ENCODE data around the gene MED26. TPM values are rescaled to one million over a fixed set of nuclear protein-coding genes. Genes with fewer than 3 reads are reported as not detected.

MED26 gene
- total and polyA plus RNA-seq, 8 donors: 0.58 to 41.7 (median 4.3) TPM

- peak; percentile 94 to 98 for DNase-seq
- peak within 1 kb of the TSS; percentile 87 to 94 (median 88) for H3K27ac ChIP-seq
- H3K27me3 ChIP-seq: no peaks in the 10 kb centered on the region
- intact Hi-C loops (cut with DNase I; ENCODE audit: low total_unique reads): no loop called here
- TF ChIP-seq POLR2A (IDR thresholded peaks at IDR 0.05) (no peak), POLR2AphosphoS5 (IDR thresholded peaks at IDR 0.05) (peak; percentile 74 to 93 (median 82)), CTCF (IDR thresholded peaks at IDR 0.05) (peak in 2 of 7 experiments; percentile 8 to 15)
- peaks cover 4 to 31% (median 28%) of the 10 kb centered on the region in 4 donors for H3K36me3 ChIP-seq
- WGBS, 5 donors: 0 to 1% (median 0%) methylated on average over 21 to 108 of the region's 108 CpGs
- peak within 1 kb of the TSS; percentile 92 to 98 (median 94) for H3K4me3 ChIP-seq
- H3K9me3 ChIP-seq: no peaks in the 10 kb centered on the region
- H3K4me1 ChIP-seq: peaks cover 11 to 69% (median 52%) of the 10 kb centered on the region in 4 donors
These were observed 85.7 kb downstream of the MED26 start, which contains the start of gene CHERP for GRCh38 chr19:16542045-16542909. Gene CHERP (minus strand): TSS chr19:16542437. CDS start chr19:16542378, 59 bp downstream.

- H3K27ac ChIP-seq: peak overlapping the region in 4 of 5 donors; percentile 87 to 94 (median 90)
- no peaks in the 10 kb centered on the region for H3K27me3 ChIP-seq
- peaks cover 11 to 75% (median 55%) of the 10 kb centered on the region in 4 donors for H3K4me1 ChIP-seq
- DNase-seq: no peak
- peak overlapping the region; percentile 92 to 98 (median 94) for H3K4me3 ChIP-seq
- intact Hi-C loops (cut with DNase I; ENCODE audit: low total_unique reads): no loop called here
- H3K9me3 ChIP-seq: no peaks in the 10 kb centered on the region
- H3K36me3 ChIP-seq: peaks cover 4 to 38% (median 35%) of the 10 kb centered on the region in 4 donors
- TF ChIP-seq CTCF (IDR thresholded peaks at IDR 0.05) (no peak), POLR2AphosphoS5 (IDR thresholded peaks at IDR 0.05) (no peak), POLR2A (IDR thresholded peaks at IDR 0.05) (no peak), EP300 (IDR thresholded peaks at IDR 0.05) (no peak)
- WGBS, 5 donors: 0 to 2% (median 1%) methylated on average over 28 to 29 of the region's 29 CpGs
These were observed 86.4 kb downstream of the MED26 start for GRCh38 chr19:16541526-16542044.

GRCh38 chr19:16540948-16541347 is 87.1 kb downstream of the MED26 start:
- intact Hi-C loops (cut with DNase I; ENCODE audit: low total_unique reads): no loop called here
- TF ChIP-seq POLR2A (IDR thresholded peaks at IDR 0.05): no peak
- no peak for TF ChIP-seq POLR2AphosphoS5 (IDR thresholded peaks at IDR 0.05)
- TF ChIP-seq EP300 (IDR thresholded peaks at IDR 0.05): no peak
- no peak for TF ChIP-seq CTCF (IDR thresholded peaks at IDR 0.05)
- H3K4me3 ChIP-seq: peak overlapping the region; percentile 92 to 98 (median 94)
- no peaks in the 10 kb centered on the region for H3K27me3 ChIP-seq
- peak overlapping the region in 2 of 5 donors; percentile 87 to 88 for H3K27ac ChIP-seq
- WGBS, 5 donors: 67 to 78% (median 71%) methylated on average over 12 of the region's 12 CpGs
- peaks cover 8 to 44% (median 41%) of the 10 kb centered on the region in 4 donors for H3K36me3 ChIP-seq
- peaks cover 11 to 76% (median 56%) of the 10 kb centered on the region in 4 donors for H3K4me1 ChIP-seq
- no peak for DNase-seq
- H3K9me3 ChIP-seq: no peaks in the 10 kb centered on the region

- H3K36me3 ChIP-seq: peaks cover 44 to 83% (median 80%) of the 10 kb centered on the region in 4 donors
- TF ChIP-seq EP300 (IDR thresholded peaks at IDR 0.05): no peak
- TF ChIP-seq CTCF (IDR thresholded peaks at IDR 0.05): no peak
- TF ChIP-seq POLR2AphosphoS5 (IDR thresholded peaks at IDR 0.05): no peak
- no peak for TF ChIP-seq POLR2A (IDR thresholded peaks at IDR 0.05)
- H3K9me3 ChIP-seq: no peaks in the 10 kb centered on the region
- 92 to 95% (median 93%) methylated on average over 11 to 13 of the region's 13 CpGs for WGBS, 5 donors
- H3K4me1 ChIP-seq: peaks cover 11 to 50% (median 36%) of the 10 kb centered on the region in 4 donors
- no peak overlapping the region for H3K4me3 ChIP-seq
- no peak for DNase-seq
- intact Hi-C loops (cut with DNase I; ENCODE audit: low total_unique reads): no loop called here
- H3K27ac ChIP-seq: no peak overlapping the region
- H3K27me3 ChIP-seq: no peaks in the 10 kb centered on the region
These were observed 90.9 kb downstream of the MED26 start for GRCh38 chr19:16537111-16537510.
